ENCODE results near the gene OTOA.

DNA sequence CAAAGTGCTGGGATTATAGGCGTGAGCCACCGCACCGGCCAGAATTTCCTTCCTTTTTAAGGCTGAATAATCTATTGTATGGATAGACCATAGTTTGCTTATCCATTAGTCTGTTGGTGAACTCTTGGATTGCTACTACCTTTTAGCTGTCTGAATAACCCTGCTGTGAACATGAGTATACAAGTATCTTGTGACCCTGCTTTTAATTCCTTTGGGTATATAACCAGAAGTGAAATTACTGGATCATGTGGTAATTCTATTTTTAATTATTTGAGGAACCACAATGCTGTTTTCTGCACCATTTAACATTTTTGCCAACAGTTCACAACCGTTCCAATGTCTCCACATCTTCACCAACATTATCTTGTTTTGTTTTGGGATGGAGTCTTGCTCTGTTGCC, 4.6 kb upstream of the OTOA start:
- TF ChIP-seq CTCF (IDR thresholded peaks at IDR 0.05), result no peak
- no peak for TF ChIP-seq POLR2A (IDR thresholded peaks at IDR 0.05)
